IPS DF 4.7 (cell line): ENCODE results near the gene PRDM16.

Experiments used
- DNase-seq: peaks from one replicate; pipeline ENCODE4 v3.0.0-alpha.2; 2013; ENCODE audit warnings: low spot score; ENCODE audit errors: extremely low read depth

The PRDM16 gene

GRCh38 chr1:3068564-3069431, at the start of gene PRDM16:
TSS of gene PRDM16 (plus strand) at chr1:3069203. CDS start at chr1:3069260, 57 bp downstream.
- DNase-seq = no peak

GRCh38 chr1:3019516-3020051, 49.4 kb upstream of the PRDM16 start:
- DNase-seq = no peak

DNA sequence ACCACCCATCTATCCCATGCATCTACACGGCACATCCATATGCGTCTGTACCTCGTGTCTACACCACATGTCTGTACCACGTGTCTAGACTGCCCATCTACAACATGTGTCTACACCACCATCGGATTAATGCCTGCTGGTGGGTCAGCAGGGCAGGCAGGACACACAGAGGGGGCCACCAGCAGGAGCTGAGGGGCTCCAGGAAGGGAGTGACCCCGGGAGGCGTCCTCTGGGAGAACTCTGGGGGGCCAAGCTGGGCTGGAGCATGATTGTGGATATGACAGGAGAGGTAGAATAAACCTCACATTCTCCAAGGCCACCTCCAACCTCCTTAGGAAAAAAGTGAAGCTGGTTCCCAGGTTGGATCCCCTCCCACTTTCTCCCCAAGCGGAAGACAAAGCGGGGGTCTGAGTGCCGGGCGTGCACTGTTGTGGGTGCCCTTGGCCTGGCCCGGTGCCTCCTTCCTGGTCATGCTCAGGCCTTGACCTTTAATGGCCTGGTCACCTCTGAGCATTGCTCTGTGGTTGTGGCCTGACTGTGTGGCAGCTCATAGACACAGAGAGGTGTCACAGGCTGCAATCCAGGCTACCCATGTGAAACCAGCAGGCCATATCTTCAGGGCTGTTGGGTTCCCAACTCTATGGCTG, 48.6 kb upstream of the PRDM16 start:
- DNase-seq = no peak

- no peak for DNase-seq
Measured at GRCh38 chr1:3021233-3021671, 47.8 kb upstream of the PRDM16 start, which contains the start of gene ACTRT2. TSS of gene ACTRT2 (plus strand) at chr1:3021467. CDS start at chr1:3021687, 220 bp downstream.

DNA sequence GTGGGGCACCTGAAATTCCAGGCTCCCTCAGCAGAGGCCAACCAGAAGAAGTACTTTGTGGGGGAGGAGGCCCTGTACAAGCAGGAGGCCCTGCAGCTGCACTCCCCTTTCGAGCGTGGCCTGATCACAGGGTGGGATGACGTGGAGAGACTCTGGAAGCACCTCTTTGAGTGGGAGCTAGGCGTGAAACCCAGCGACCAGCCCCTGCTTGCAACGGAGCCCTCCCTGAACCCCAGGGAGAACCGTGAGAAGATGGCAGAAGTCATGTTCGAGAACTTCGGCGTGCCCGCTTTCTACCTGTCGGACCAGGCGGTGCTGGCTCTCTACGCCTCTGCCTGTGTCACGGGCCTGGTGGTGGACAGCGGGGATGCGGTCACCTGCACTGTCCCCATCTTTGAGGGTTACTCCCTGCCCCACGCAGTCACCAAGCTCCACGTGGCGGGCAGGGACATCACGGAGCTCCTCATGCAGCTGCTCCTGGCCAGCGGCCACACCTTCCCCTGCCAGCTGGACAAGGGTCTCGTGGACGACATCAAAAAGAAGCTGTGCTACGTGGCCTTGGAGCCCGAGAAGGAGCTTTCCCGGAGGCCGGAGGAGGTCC, 47.1 kb upstream of the PRDM16 start:
- no peak for DNase-seq

- no peak for DNase-seq
Measured at GRCh38 chr1:3022511-3022973, 46.5 kb upstream of the PRDM16 start.

DNA sequence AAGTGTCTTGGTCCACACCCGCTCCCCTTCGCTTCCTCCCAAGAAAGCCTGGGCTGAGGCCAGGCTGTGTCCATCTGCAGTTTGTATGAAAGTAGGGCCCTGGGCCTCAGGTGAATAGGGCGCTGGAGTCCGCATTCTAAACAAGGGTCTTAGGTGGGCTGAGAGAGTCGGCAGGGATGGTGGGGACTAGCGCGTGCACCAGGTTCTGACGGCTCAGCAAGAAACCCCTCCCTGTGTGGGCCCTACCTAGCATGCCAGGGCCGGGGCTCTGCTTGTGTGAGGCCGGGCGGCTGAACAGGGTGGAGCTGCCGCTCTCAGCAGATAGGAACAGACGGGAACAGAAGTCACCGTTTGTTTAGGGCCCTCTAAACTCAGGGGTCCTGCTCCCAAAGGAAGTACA, 46.0 kb upstream of the PRDM16 start:
- no peak for DNase-seq

GRCh38 chr1:3024019-3024418, 45.0 kb upstream of the PRDM16 start:
- DNase-seq = no peak

GRCh38 chr1:3024588-3024987, 44.4 kb upstream of the PRDM16 start:
- no peak for DNase-seq

DNA sequence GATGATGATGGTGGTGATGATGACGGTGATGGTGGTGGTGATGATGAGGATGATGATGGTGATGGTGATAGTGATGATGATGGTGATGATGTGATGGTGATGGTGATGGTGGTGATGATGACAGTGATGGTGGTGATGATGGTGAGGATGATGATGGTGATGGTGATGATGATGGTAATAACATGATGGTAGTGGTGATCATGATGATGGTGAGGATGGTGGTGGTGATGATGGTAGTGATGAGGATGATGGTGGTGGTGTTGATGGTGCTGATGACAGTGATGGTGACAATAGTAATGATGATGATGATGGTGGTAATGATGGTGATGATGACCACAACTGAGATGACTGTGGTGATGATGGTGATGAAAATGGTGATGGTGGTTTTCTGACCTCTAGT, 42.9 kb upstream of the PRDM16 start:
- no peak for DNase-seq

- no peak for DNase-seq
Measured at GRCh38 chr1:3026581-3027391, 42.2 kb upstream of the PRDM16 start.

GRCh38 chr1:3027611-3028371, 41.2 kb upstream of the PRDM16 start:
- no peak for DNase-seq

GRCh38 chr1:3028531-3029282, 40.3 kb upstream of the PRDM16 start:
- no peak for DNase-seq

- no peak for DNase-seq
Measured at GRCh38 chr1:3029481-3029961, 39.5 kb upstream of the PRDM16 start.

GRCh38 chr1:3029991-3030662, 38.9 kb upstream of the PRDM16 start:
- no peak for DNase-seq

DNA sequence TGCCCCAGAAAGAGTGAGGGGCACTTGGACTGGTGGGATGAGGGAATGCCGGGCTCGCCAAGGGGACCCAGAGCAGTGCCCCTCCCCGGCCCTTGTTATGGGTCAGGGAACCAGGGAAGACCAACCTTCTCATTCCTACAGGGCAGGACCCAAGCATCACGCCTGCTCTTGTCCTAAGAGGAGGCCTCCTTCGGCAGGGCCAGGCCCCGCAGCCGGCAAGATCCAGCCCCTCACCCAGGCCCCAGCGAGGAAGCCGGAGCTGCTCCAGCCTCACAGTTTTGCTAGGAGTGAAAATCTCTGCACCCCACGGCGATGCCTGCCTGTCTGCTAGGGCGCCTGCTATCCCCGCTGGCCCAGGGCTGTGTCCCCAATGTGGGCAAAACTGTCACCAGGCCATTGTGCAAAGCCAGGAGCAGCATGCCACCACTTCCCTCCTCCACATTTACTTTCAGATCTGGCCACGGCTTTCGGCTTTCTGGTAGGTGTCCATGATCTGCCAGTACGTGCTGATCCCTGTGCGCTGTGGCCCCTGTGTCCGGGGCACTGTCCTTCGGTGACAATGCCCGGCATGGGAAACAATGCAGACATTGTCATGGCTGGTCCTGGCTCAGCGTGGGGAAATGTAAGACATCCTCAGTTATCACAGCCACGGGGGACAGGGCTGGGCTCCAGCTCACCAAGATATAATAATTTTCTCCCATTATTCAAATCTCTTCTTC, 38.2 kb upstream of the PRDM16 start:
- no peak for DNase-seq

DNA sequence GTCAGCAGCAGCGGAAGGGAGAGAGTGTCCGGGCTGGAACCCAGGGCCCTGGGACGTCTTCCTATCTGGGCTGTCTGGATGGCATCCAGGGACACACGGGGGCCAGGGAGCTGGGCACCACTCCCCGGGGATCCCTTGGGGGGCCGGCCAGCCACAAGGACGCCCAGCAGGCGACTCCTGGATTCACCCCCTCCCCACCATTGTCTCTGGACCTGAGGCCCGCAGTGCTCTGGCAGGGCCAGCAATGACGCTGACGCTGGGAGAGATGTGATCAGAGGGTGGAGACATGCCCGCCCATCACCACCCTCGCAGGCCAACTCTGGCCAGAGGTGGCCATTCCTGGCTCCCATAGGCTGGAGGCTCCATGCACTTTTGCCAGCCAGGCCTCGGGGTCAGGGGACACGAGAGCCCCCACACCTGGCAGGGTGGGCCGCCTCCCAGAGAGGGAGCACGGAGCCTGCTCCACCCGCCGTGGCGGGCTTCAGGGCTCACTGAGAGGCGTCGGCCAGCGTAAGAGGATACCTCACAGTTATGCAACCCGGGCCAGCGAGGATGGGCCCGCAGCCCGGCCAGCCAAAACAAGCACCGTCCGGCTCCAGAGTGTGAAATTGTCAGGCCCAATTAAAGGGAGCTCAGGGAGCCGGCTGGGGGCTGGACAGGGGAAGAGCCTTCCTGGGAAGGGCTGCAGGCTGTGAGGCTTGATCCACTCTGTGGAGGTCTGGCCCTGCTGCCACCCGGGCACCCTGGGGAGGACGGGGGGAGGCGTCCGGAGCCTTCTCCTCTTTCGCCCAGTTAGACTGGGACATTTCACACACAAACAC, 37.4 kb upstream of the PRDM16 start:
- no peak for DNase-seq
